HG03521 (cell line): ENCODE results near the gene SCGB3A2.

Source experiments
- ATAC-seq: cut with Tn5 transposase; IDR thresholded peaks from one replicate; pipeline ENCODE4 v1.9.1; 2021; ENCODE audit warnings: mild to moderate bottlenecking, moderate library complexity; ENCODE audit not compliant: unreplicated experiment

The SCGB3A2 gene, protein sequence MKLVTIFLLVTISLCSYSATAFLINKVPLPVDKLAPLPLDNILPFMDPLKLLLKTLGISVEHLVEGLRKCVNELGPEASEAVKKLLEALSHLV

DNA sequence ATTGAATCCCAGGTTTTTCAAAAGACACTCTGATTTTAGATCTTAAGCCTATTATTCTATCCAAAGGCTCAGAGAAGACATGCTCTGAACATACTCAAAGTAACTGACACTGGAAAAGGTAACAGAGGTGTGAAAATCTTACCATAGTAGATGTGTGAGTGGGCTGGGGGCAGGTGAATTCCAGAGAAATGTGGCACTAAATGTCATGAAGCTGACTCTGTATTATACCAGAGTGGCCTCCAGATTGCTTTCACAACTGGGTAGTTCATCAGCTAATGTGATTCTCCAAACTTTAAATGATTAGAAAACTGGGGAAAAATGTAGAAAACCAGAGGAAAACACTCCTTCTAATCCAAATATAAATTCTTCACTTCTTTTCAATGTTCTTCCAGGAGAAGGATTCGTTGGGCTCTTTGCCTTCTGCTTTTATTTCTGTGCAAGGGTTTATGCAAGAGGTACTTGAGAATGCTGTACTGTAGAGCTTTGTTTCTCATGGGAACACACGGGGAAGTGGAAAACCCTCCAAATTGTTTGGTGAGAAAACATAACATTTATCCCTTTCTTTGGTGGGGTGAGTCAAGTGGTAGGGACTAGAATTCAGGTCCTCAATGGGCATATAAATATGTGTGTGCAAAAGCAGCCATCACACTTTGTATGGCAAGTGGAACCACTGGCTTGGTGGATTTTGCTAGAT is at the start of gene SCGB3A2:
TSS of gene SCGB3A2 (plus strand) at position 646 of the 694 bp plus-strand sequence. CDS start 93 bp downstream, outside the sequence.
- no peak for ATAC-seq

- no peak for ATAC-seq
Measured at GRCh38 chr5:147830035-147830434, 48.5 kb upstream of the SCGB3A2 start.

DNA sequence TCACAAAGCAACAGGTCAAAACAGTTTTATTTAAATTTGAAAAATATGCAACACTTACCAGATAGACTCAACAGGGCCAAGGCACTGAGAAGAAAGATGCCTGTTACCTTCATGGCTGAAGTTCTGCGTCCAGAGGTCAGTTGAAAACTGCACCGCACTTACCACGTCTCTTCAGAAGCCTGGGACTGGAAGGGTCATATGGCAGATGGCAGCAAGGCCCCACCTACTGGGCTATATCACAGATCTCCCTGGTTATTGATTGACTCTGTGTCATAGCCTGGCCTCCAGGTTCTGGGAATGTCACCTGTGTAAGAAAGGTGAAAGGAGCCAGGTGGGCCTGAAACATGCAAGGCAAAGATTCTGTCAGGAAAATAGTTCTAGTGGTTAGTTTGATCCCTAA is 47.0 kb upstream of the SCGB3A2 start, which contains the start of gene SPINK1:
TSS of gene SPINK1 (minus strand) at position 207 of the 400 bp plus-strand sequence. CDS start at position 113, 94 bp downstream.
- no peak for ATAC-seq

GRCh38 chr5:147832541-147832940 is 46.0 kb upstream of the SCGB3A2 start:
- no peak for ATAC-seq

DNA sequence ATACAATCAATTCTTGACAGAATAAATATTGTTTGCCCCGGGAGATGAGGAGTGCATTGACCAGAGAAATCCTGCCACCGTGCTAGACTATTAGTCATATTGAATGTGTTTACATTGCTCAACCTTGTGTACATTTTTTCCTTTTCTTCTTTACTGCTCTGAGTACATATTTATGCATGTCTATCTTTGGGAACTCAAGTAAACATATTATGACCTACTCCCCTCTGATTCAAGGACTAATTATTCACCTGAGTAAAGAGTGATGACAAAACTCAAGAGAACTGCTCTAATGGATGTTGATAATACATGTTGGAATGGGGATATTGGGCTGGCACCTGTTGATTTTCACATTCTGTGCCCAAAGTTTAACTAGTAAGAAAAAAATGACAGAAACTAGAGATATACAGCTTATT is 43.1 kb upstream of the SCGB3A2 start:
- no peak for ATAC-seq

- no peak for ATAC-seq
Measured at GRCh38 chr5:147836439-147836838, 42.1 kb upstream of the SCGB3A2 start.

DNA sequence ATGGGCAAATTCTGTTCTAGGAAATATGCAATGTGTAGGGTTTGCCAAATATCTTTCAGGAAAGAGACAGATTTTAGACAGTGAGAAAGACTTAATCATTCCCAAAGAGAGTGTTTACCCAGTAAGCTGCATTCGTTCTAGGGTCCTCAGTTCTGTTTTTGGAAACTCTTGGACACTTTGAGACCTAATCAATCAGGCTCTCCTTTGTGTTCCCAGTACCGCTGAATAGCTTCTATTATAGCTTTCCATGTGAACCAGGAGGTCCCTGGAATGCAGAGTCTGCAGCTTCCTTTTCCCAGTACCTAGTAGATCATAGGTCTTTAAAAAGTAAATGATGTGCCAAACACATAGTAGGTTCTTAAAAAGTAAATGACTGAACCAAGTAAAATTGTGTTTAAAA is 35.6 kb upstream of the SCGB3A2 start:
- no peak for ATAC-seq

GRCh38 chr5:147844846-147845245 is 33.7 kb upstream of the SCGB3A2 start:
- ATAC-seq, result no peak

- ATAC-seq, result no peak
Measured at GRCh38 chr5:147845618-147846017, 32.9 kb upstream of the SCGB3A2 start.

DNA sequence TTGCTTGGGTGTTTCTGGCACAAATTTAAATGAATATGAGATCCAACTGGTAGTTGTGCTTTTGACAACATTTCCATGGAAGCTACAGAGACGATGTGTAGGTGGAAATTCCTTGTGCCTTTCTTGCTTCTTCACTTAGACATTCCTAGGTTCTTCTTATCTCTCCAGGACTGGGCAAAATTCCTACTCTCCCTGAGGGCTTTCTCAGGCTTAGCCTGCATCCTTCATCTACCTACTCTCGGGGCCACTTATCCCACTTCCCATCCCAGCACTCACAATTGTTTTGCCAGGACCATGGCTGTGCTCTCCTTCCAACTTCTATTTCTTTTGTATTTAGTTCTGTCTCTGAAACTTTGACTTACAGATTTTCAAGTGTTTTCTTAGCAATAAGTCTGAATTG is 29.3 kb upstream of the SCGB3A2 start:
- ATAC-seq, result no peak

DNA sequence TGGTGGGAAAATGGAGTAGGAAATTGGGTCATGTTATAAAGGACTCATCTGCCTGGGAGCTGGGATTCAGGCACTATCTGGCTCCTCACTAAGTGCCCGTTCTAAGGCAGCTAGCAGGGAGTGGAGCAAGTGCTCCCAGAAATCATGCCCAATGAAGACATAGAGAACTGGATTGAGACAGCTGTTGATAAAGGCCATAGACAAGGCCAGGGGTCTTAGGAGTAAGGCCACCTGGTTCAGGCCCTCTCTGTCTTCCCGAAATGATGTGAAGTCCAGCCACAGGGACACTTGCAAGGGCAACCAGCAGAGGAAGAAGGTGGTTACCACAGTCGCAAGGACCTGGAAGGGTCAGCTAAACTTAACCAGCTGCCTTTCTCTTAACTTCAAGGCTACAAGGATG is 26.9 kb upstream of the SCGB3A2 start:
- no peak for ATAC-seq

GRCh38 chr5:147852365-147852764 is 26.1 kb upstream of the SCGB3A2 start:
- ATAC-seq, result no peak

DNA sequence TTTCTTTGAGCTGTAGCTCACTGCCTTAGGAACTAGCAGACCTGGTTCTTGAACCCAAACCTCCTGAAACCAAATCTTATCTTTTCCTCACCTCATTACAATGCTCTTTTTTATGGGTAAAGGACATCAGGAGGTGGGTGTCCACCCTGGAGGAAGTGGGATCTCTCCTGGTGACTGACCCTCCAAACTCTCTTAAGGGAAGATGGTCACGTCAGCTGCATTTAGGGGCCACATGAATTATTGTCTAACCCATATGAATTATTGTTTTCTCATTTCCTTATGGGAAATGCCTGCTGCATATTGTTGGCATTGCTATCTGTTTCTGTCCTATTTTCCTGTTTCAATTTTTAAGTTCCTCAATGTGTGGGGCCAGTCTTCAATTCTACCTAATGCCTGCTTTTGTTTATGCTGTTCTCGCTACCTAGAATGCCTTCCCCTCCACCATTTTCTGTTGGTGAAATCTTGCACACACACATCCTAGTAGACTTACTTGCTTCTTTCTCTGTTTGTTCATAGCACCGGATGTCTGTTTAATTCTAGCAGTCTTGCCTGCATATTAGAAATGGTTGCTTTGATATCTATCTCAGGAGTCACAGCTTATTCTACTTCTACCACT is 25.0 kb upstream of the SCGB3A2 start:
- ATAC-seq, result no peak

DNA sequence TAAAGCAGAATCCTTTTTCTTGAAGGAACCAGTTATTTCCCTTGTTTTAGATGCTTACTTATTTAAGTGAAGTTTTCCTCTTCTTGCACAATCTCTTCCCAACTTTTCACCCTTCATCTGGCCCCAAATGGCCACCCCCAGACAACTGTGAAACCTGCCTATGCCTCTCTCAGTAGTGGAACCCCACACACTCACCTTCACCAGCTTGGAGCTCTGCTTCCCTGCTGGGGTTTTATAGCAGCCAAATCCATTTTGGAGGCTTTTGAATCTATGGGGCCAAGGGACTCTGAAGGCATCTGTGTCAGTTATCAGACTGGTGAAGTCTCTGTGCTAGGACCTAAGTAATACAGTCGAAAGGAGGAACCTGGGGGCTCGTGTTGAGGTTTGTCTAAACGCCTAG is 24.2 kb upstream of the SCGB3A2 start:
- no peak for ATAC-seq

DNA sequence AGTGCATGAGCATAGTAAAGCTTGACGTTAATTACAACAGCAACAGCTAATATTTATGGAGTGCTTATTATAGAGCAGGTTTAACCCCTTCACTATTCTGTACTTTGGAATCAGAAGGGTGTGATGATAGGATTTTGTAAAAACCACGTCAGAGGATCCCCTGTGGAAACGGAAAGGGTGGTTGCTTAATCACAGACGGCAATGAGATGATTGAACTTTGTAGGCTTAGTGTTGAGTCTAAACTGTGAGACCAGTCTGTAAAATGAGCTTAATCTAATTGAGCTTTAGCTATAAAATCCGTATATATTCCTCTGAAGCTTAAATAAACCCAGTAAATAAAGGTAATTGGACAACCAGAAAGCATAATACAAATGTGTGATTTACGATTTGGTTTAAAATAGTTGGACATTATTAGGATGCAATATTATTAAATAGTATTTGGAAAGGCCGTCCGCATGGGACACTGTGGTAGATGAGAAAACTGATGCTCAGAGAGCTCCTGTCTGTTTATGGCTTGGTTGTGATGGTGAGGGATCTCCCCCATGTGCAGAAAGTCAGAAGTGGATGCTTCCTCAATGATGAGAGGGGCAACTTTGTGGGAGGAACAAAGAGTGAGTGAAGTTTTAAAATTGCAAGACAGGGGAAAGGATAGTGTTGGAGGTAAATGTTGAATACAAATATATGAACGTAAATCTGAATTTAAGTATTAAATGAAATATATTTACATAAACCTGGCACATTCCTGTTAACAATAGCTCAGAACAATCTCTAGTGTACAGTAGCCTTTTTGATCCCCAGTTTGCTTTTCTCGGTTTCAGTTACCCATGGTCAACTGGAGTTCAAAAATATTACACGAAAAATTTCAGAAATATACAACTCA is 23.4 kb upstream of the SCGB3A2 start:
- ATAC-seq, result no peak

DNA sequence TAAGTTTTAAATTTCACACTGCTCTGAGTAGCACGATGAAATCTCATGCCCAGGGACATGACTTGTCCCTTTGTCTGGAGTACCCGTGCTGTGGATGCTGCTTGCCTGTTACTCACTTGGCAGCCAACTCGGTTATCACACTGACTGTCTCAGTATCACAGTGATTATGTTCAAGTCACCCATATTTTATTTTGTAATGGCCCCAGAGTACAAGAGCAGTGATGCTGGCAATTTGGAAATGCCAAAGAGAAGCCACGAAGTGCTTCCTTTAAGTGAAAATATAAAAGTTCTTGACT is 22.8 kb upstream of the SCGB3A2 start:
- no peak for ATAC-seq

DNA sequence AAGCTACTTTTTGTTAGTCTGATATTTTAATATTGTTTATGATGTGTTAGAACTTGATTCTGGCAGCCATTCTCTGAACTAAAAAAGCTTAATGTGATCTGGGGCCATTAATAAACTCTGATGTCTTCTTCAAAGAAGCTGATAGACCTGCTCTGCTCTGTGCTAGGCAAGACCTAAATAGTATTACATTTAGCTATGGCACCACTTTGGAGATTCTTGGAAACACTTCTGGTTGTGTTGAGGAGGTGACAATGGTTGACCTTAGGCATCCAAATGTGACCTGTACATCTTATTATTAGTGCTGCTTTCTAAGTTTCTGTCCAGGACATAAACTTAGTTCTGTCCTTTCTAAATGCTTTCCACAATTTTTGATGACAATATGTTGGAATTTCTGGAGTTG is 21.7 kb upstream of the SCGB3A2 start:
- ATAC-seq, result no peak

DNA sequence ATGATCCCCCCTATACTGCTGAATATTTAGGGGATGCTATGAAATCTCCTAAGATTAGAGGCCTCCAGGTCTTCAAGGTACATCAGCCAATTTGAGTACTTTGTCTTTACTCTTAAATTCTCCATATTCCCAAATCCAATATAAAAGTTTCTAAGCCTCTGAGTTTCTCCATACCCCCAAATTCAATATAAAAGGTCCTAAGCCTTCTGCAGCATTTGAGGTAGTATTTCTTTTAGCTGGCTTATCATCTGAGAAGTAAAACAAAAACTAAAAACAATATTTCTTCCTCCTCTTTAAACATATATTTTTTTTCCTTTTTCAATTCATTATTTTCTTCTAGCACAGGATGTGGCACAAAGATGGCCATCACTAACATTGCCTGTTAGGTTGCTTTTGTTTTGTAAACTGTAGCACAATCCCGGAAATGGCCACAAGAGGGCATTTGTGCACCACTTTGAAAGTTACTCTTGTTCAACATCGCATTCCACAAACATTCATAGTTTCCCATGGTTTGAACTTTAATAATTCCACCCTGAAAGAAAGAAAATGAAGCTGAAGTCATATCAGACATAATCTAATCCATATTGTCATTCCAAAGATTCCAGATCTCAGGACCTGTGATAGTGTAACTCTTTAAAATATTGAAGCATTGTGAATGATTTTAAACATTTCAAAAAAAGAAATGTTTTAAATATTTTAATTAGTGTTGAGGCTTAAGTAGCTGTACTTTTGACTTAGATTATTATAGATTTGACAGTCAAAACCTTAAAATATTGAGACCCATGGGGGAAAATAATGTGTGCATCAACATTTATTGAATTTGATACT is 21.0 kb upstream of the SCGB3A2 start:
- ATAC-seq, result peak; percentile 83

- no peak for ATAC-seq
Measured at GRCh38 chr5:147858565-147858964, 19.9 kb upstream of the SCGB3A2 start.

GRCh38 chr5:147859962-147860640 is 18.4 kb upstream of the SCGB3A2 start:
- ATAC-seq, result no peak
